Astrocyte (in vitro differentiated cells and primary cell): Measurements from ENCODE around the gene DOCK3.

Source experiments
- EZH2 ChIP-seq: IDR thresholded peaks from 2 replicates; pipeline ENCODE4 v1.6.1; 2012; ENCODE audit warnings: mild to moderate bottlenecking, low read length, inconsistent platforms; ENCODE audit not compliant: insufficient read depth
- TF ChIP-seq, protein P1 (sequence below): IDR thresholded peaks from 2 replicates; pipeline ENCODE4 v1.5.1; 2011; ENCODE audit warnings: low read depth, mild to moderate bottlenecking, inconsistent platforms, low read length, moderate library complexity; ENCODE audit not compliant: insufficient read depth

GRCh38 chr3:51100536-51100851, 425.8 kb downstream of the DOCK3 start:
- TF ChIP-seq, protein P1, sequence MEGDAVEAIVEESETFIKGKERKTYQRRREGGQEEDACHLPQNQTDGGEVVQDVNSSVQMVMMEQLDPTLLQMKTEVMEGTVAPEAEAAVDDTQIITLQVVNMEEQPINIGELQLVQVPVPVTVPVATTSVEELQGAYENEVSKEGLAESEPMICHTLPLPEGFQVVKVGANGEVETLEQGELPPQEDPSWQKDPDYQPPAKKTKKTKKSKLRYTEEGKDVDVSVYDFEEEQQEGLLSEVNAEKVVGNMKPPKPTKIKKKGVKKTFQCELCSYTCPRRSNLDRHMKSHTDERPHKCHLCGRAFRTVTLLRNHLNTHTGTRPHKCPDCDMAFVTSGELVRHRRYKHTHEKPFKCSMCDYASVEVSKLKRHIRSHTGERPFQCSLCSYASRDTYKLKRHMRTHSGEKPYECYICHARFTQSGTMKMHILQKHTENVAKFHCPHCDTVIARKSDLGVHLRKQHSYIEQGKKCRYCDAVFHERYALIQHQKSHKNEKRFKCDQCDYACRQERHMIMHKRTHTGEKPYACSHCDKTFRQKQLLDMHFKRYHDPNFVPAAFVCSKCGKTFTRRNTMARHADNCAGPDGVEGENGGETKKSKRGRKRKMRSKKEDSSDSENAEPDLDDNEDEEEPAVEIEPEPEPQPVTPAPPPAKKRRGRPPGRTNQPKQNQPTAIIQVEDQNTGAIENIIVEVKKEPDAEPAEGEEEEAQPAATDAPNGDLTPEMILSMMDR: no peak
- no peak for TF ChIP-seq EZH2
